HEK293T (cell line): ENCODE results near the gene CPED1.

Experiments
- ELF4 ChIP-seq: fragments of 450-650 bp; IDR thresholded peaks from 2 replicates; pipeline ENCODE4 v1.6.1; 2017; ENCODE audit warnings: antibody characterized with exemption
- HDGF ChIP-seq: fragments of 450-650 bp; IDR thresholded peaks from 2 replicates; pipeline ENCODE4 v1.6.1; 2017; ENCODE audit warnings: antibody characterized with exemption, borderline replicate concordance
- NFRKB ChIP-seq: fragments of 450-650 bp; IDR thresholded peaks from 2 replicates; pipeline ENCODE4 v1.6.1; 2016; ENCODE audit warnings: mild to moderate bottlenecking, moderate library complexity
- SP1 ChIP-seq: fragments of 450-650 bp; IDR thresholded peaks from 2 replicates; pipeline ENCODE4 v1.6.1; 2017

DNA sequence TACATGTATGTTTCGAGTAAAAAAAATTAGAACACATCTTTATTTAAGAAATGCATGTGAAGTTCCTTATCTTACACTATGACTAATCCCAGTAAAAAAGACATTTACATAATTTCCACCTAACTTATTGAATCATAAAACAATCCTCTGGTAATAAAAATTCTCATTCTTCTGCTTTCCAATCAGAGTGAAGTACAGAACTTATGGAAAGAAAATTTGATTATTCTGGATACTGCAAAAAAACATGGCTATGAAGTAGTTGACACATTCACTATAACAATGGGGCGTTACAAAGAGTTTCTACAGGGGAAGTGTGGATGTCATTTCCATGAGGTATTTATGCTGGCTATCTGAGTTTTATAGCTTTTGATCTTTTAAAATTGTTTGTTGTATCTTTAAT is 282.6 kb downstream of the CPED1 start:
- TF ChIP-seq HDGF (no peak), ELF4 (no peak), NFRKB (no peak), SP1 (no peak)
